ENCODE data around the gene GPRC5D.

The GPRC5D gene

DNA sequence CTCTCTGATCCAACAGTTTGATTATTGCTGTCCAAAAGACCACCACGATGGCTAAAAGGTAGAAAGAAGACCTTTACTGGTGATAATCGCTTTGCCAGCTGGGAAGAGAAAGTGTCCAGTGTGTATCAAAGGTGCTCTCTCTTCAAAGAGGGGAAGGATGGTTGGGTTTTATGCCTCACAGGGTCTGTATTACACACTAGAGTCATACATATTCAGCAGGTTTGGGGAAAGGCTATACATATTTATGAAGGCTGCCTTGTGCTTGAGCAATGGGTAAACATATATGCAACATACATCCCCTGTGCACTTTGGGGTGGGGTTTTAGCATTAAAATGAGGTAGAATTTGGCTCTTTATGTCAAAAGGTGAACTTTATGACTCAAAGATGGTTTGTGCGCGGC is 18.2 kb downstream of the GPRC5D start:
- DNase-seq, result no peak

DNA sequence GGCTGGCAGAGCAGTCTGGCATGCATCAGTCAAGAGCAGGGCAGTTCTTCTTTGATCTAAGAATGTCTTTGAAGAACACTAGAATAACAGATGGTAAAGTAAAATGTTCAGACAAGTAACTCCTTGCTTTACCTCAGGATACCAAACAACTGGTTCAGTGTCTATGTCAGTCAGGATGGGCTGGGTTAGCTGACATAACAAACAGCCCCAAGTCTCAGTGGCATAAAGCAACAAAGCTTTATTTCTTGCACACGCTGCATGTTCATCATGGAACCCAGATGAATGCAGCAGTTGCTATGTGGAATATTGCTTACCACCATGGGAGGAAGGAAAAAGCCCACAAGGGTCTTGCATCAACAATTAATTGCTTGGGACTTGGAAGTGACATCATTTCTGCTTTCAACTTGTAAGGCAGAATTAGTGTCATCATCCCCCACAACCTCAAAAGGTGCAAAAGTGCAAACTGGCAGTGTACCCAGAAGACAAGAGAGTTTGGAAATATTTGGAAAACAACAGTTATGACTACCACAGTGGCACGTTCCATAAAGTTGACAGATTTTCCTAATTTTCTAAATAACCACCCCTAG is 21.2 kb downstream of the GPRC5D start:
- no peak for DNase-seq

DNA sequence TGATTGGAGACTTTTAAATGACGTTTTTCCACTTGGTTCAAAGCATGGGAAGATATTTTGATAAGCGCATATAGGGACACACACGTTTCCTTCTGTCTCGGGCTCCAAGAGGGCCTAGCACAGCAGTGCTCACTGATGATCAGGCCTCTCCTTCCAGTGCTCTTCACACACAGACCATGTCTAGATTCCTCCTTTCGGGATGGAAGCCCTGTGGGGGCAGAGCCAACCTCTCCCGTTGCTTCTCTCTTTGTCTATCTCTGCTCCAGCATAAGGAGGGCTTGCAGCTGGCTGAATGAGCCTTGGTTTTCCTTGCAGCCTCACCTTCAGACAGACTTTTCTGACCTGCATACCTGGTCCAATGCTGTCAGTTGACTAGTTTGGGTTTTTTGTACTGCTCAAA is 22.3 kb downstream of the GPRC5D start:
- no peak for DNase-seq

DNA sequence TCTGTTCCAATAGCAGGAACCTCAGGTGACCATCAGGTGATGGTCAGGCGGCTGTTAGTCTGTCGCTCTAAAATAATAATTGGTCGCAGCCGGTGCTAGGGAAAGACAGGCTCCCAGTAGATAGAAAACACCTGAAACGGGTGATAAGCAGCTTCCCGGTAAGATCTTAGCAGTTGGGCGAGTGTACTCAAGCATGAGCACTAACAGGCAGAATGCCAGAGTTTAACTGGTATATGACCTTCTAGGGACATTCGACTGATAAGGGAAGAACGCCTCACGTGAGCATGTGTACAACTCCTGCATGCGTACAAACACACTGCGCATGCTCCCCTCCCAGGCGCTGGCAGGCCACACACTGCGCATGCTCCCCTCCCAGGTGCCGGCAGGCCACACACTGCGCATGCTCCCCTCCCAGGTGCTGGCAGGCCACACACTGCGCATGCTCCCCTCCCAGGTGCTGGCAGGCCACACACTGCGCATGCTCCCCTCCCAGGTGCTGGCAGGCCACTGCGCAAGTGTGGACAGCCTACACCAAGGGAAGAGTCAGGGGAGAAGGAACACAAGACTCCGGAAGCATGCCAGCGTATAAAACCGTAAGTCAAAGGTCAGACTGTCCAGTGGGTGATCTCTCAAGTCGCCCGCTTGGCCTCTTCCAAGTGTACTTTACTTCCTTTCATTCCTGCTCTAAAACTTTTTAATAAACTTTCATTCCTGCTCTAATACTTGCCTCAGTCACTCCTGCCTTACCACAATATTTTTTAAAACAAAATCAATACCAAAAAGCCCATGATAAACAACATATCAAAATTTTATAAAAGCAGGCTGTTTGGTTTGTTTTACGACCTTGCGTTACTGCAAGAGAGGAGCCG is 24.5 kb downstream of the GPRC5D start:
- DNase-seq, result no peak

DNA sequence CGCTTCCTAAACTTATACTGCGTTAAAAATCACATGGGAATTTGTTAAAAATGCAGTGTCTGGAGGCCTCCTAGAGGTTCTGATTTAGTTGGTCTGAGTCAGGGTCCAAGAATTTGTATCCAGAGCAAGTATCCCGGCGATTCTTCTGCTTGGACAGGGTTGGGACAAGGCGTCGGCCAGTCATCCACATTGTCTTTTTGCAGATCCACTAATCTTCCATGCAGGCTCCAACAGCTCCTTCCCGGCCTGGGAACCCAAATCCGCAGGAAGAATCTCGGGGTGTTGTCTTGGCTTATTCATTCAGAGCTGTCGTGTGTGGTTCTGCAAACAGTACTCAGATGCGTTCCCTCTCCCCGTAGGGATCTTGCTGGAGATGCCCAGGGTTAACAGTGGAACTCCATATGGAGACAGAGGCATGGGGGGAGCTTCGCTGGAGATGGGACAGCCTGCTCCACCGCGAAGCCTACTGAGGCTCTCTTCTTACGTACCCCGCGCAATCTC is 25.3 kb downstream of the GPRC5D start:
- DNase-seq, result no peak

DNA sequence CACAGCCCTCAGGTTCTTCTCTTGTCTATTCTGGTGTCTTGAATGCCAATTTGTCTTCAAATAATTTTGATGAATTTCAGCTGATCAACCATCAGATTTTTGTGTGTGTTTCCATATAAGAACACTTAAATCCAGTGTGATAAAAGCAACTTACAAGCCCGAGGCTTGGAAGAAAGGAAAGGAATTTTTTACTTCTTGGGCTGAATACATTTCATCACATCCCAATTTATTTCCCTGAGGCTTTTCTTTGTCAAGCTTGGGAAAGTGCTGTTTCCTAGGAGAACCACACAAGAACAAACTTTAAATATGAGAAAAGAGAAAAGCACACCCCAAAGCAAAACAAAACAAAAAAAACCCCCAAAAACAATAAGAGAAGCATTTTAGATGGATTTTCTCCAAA is 26.6 kb downstream of the GPRC5D start:
- DNase-seq, result no peak

DNA sequence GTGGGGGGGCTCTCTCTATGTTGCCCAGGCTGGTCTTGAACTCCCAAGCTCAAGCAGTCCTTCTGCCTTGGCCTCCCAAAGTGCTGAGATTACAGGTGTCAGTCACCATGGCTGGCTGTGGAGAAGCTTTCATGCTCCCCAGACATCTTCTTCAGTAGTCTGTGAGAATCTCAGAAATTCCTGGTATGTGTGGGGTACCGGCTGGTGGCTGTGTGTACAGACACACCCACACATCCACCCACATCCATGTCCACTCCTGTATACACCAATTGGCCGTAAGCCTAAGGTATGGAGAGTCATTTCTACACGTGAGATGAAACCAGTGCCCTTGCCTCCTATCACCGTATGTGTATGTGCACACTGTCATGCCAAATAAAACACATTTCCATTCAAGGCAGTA is 27.8 kb downstream of the GPRC5D start:
- no peak for DNase-seq

DNA sequence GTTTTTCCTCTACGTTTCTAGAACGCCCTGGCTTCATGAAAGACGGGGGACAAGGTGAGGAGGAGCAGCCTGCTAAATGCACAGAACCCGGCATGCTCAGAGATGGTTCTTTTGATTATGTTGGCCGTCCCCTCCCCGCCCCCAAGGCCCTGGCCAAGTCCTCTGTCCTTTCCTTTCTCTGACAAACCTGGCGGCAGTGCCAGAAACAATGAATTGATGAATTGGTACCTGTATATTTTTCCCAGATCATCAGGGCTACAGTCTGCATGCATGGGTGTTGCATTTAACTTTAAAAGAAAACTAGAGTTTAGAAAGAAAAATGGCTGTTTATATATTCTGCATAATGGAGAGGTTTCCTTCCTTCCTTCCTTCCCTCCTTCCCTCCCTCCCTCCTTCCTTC is 29.0 kb downstream of the GPRC5D start:
- no peak for DNase-seq

DNA sequence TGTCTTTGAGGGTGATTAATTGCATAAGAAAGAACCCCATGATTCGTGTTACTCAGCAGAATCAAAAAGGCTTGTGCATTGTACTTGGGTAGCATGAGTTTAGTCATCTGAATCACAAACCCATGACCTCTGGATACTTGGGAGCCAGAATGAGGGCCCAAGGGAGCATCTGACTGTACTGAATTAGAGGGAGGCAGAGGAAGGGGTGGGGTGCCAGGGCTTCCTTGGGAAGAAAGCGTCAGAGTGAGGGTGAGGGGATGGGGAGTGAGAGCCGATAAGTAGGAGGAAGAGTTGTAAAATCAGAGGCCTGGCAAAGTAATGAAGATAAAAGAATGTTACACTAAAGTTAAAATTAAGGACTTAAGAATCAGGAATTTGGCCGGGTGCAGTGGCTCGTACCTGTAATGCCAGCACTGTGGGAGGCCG is 29.8 kb downstream of the GPRC5D start:
- no peak for DNase-seq

DNA sequence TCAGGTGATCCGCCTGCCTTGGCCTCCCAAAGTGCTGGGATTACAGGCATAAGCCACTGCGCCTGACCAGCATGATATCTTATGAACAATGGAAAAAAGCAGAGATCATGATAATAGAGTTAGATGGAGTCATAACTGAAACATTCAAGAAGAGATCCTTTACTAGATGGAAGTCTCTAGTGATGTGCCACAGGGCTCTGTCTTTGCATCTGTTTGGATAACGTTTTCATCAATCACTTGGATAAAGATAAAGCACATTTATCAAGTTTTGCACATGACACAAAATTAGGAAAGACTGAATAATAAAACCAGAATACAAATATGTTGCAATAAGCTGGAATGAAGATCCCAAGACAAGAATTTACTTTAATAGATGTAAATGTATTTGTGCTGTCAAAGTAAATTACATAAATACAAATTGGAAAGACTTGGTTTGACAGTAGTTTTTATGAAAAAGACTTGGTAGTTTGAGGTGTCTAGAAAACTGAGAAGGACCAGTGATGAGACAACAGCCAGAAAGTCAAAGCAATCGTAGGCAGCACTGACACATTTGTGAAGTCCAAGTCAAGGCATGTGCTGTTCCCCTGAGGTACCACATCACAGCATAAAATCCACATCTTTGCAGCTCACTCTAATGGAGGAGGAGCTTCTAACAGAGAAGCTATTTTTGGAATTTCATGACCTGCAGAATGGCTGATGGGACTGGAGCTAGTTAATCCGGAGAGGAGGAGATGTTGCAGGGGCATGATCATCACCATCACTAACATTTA is 32.1 kb downstream of the GPRC5D start:
- DNase-seq, result no peak

DNA sequence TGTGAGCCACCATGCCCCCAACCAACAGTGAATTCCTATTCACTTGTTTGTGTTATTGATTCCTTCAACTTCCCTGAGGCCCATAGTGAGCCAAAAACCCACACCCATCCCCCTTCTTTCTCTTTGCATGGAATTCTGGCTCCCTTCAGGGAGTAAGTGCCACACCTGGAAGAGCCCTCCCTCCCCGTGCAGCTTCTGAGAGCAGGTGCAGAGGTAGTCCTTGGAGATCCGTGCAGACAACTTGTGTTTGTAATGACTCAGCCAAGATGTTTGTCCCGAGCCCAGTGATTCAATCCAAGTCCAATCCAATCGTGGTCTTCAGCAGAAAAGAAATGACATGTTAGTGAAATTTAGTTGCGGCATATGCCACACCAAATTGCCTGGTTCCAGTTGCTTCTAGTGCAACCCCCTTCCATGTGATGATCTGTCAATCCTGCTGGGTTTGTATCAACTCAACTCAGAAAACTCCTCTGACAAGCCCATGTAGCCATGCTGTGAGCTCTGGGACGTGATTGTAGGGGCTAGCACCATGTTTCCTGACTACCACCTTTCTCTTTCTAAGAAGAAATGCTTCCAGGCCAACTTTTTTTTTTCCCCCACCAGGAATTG is 33.1 kb downstream of the GPRC5D start:
- DNase-seq, result no peak

DNA sequence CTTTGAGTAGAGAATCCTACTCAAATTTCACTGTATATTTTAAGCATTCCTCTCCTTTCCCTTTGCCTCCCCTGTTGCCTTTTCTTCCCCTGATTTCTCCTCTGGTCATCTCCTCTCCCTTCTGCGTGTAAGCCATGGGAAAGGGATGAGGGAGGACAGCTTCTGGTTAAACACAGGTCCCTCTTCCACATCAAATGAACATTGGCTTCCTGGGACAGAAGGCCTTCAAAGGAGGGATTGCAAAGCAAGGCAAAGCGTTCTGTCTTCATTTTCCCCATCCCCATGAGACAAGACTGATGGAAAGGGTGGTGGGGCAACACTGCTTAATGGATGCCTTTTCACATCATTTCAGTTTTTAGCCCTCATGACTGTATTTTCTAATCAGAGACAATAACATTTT is 34.5 kb downstream of the GPRC5D start:
- no peak for DNase-seq

DNA sequence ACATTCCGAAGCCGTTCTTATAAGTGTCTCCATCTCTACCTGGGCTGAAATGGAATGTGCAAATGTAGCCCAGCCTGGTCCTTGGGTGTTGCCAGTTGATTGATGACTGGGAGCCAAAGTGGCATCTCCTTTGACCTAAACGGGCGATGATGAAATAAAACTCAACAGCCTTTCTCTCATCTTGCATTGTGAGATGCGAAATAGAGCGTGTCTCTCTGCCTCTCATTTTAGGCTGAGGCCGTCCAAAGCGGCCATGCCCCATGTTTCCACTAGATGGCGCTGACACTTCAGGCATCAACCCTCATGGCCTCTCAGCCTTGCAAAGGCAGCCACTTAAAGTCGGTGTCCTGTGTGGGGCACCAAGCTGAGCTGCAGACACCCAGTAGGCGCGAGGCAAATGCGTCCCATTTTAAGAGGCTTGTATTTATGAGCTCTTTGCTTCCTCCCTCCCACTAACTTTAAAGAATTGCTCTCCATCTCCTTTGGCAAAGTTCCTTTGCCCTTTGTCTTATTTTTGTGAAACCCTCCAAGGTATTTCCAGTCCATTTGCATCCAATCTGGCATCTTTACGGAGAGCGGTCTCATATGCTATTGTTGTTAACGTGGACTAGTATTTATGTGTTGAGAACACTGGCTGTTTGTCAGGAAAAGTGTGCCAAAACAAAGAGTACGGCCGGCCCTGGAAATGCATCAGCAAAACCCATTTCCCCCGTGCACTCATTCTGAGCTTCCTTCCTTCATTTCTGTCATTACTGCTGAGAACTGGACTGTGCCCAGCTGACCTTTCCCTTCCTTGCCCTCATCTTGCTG is 35.6 kb downstream of the GPRC5D start:
- peak; percentile 93 for DNase-seq

DNA sequence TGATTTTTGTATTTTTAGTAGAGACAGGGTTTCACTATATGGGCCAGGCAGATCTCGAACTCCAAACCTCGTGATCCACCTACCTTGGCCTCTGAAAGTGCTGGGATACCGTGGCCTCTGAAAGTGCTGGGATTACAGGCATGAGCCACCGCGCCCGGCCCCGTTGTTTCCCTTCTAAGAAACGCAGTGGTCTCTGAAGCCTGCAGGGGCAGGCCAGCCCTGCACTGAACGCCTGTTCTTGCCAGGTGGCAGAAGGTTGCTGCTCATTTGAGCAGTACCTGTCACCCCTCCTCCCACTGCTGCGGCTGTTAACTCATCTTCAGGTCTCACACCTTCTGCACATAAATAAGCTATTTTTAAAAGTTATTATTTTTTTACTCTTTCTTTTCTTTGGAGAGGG is 36.3 kb downstream of the GPRC5D start:
- no peak for DNase-seq

DNA sequence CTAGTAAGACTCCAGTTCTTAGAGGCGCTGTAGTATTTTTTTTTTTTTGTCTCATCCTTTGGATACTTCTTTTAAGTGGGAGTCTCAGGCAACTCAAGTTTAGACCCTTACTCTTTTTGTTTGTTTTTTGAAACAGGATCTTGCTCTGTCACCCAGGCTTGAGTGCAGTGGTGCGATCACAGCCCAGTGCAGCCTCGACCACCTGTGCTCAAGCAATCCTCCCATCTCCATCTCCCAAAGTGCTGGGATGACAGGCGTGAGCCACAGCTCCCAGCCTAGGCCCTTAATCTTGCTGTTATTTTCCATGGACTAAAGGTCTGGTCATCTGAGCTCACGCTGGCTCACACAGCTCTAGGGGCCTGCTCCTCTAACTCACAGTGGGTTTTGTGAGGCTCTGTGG is 39.3 kb downstream of the GPRC5D start:
- DNase-seq, result no peak

DNA sequence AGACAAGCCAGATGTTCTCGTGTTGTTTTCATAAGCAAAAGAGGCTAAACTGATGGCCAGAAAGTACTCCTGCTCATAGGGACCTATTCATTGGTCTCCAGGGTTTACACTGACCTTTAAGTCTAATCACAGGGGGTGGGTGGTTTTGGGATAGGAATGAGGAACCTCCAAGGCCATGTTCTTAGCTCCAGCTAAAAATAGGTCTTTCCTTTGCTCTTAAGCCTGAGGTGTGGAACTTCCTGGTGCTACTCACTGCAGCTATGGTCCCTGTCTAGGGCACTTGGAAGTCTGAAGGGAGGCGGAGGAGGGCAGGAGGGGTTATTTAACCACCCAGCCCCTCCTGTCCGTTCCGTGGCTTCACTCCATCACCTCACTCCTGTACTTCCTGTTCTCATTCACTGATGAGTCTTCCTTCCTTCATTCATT is 42.0 kb downstream of the GPRC5D start:
- DNase-seq, result no peak

DNA sequence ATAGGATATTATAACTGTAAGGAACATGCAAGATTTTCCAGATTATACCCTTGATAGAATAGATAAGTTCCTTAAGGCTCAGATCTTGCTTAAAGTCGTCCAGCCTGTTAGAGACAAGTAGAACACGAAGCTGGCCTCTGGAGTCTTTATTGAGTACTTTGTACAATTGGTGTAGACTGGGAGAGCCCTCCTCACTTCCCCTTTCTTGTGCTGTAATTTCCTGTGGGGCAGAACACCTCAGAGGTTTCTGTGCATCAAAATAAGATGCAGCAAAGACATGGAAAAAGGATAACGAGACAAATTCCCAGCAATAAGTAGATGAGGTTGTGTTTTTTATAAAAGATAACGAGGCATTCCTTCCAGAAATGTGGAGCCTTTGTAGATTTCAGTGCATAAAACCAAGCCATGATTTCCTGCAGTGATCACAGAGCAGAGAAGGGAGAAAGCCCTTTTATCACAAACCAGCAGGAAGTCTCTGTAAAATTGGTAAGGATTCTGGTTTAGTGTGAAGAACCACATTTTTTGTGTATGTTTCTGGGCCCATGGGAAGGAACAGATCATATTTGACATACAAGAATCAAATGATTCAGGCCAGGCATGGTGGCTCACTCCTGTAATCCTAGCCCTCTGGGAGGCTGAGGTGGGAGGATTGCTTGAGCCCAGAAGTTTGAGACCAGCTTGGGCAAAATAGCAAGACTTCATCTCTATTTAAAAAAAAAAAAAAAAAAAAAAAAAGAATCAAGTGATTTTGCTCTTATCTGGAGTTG is 42.6 kb downstream of the GPRC5D start:
- DNase-seq, result no peak

DNA sequence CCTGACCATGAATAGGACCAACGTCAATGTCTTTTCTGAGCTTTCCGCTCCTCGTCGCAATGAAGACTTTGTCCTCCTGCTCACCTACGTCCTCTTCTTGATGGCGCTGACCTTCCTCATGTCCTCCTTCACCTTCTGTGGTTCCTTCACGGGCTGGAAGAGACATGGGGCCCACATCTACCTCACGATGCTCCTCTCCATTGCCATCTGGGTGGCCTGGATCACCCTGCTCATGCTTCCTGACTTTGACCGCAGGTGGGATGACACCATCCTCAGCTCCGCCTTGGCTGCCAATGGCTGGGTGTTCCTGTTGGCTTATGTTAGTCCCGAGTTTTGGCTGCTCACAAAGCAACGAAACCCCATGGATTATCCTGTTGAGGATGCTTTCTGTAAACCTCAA is 43.3 kb downstream of the GPRC5D start:
- no peak for DNase-seq

DNA sequence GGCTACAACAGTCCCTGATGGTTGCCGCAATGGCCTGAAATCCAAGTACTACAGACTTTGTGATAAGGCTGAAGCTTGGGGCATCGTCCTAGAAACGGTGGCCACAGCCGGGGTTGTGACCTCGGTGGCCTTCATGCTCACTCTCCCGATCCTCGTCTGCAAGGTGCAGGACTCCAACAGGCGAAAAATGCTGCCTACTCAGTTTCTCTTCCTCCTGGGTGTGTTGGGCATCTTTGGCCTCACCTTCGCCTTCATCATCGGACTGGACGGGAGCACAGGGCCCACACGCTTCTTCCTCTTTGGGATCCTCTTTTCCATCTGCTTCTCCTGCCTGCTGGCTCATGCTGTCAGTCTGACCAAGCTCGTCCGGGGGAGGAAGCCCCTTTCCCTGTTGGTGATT is 43.7 kb downstream of the GPRC5D start:
- no peak for DNase-seq

DNA sequence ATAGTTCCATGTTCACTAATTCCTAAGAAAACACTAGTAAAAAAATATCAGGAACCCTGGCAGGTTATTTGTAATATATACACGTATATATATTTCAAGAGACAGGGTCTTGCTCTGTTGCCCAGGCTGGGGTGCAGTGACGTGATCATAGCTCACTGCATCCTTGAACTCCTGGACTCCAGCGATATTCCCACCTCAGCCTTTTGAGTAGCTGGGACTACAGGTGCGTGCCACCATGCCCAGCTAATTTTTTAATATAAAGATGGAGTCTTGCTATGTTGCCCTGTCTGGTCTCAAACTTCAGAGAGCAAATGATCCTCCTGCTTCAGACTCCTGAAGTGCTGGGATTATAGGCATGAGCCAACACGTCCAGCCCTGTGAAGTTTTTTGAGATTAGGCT is 44.4 kb downstream of the GPRC5D start:
- no peak for DNase-seq
